GM13977 (cell line): ENCODE data around the gene NLRC5.

Source experiments
- DNase-seq: peaks from one replicate; pipeline ENCODE4 v3.0.0; 2012; ENCODE audit warnings: low spot score
- CTCF ChIP-seq: IDR thresholded peaks from 2 replicates; pipeline ENCODE4 v1.5.1; 2012; ENCODE audit warnings: mild to moderate bottlenecking, control low read depth; ENCODE audit not compliant: insufficient read depth; ENCODE audit errors: extremely low read depth, missing control alignments
- in situ Hi-C: fragments of 300-500 bp; cut with MboI; formaldehyde crosslinking; loops from one replicate; pipeline ENCODE4 v1.12.0; 2022; ENCODE audit warnings: low sequenced_read_pairs, low pct_unique_long_range_greater_than_20kb, mixed read lengths, inconsistent platforms; ENCODE audit not compliant: unreplicated experiment

Gene NLRC5

GRCh38 chr16:57007530-57007929, 18.2 kb downstream of the NLRC5 start:
- DNase-seq: no peak
- TF ChIP-seq CTCF: no peak
- in situ Hi-C loops: no loop called here

GRCh38 chr16:57008440-57008839, 19.1 kb downstream of the NLRC5 start:
- in situ Hi-C loops: no loop called here
- no peak for TF ChIP-seq CTCF
- DNase-seq: no peak

GRCh38 chr16:57009643-57010170, 20.4 kb downstream of the NLRC5 start:
- in situ Hi-C loops: no loop called here
- no peak for DNase-seq
- no peak for TF ChIP-seq CTCF

- DNase-seq: no peak
- TF ChIP-seq CTCF: no peak
- in situ Hi-C loops: no loop called here
These were observed 23.0 kb downstream of the NLRC5 start for GRCh38 chr16:57012353-57012752.

GRCh38 chr16:57013229-57013628, 23.9 kb downstream of the NLRC5 start:
- in situ Hi-C loops: no loop called here
- TF ChIP-seq CTCF: no peak

GRCh38 chr16:57013902-57014301, 24.5 kb downstream of the NLRC5 start:
- DNase-seq: no peak
- TF ChIP-seq CTCF: no peak
- in situ Hi-C loops: no loop called here

More at GRCh38 chr16:57013229-57013628, 23.9 kb downstream of the NLRC5 start:
- DNase-seq: no peak

GRCh38 chr16:57016301-57016700, 26.9 kb downstream of the NLRC5 start:
- no peak for TF ChIP-seq CTCF
- DNase-seq: no peak
- in situ Hi-C loops: no loop called here
